ENCODE results near the gene POLR1E.

- TF ChIP-seq POLR2A (IDR thresholded peaks at IDR 0.05), result no peak
- no peak for TF ChIP-seq CTCF (IDR thresholded peaks at IDR 0.05)
Observed at GRCh38 chr9:37499297-37499696, 13.5 kb downstream of the POLR1E start.
